Measurements from ENCODE around the gene ANO8.

The ANO8 gene

GRCh38 chr19:17286263-17286662, 48.4 kb downstream of the ANO8 start:
- no peak for TF ChIP-seq CTCF (IDR thresholded peaks at IDR 0.05)
- DNase-seq: no peak
- H3K4me1 ChIP-seq: peaks cover 0 to 21% (median 15%) of the 10 kb centered on the region in 4 donors

GRCh38 chr19:17285415-17286135, 49.1 kb downstream of the ANO8 start:
- H3K27me3 ChIP-seq: peaks cover 4 to 35% of the 10 kb centered on the region in 2 donors
- no peak for DNase-seq
- no peaks in the 10 kb centered on the region for H3K36me3 ChIP-seq
- TF ChIP-seq CTCF (IDR thresholded peaks at IDR 0.05): no peak
- H3K4me1 ChIP-seq: peaks cover 0 to 21% (median 16%) of the 10 kb centered on the region in 4 donors
- no peaks in the 10 kb centered on the region for H3K9me3 ChIP-seq
- no peak overlapping the region for H3K4me3 ChIP-seq
- intact Hi-C loops (cut with DNase I; ENCODE audit: low total_unique reads): no loop called here
- no peak overlapping the region for H3K27ac ChIP-seq

More at GRCh38 chr19:17286263-17286662, 48.4 kb downstream of the ANO8 start:
- Histone ChIP-seq H3K27ac (no peak overlapping the region), H3K9me3 (no peaks in the 10 kb centered on the region), H3K4me3 (no peak overlapping the region), H3K36me3 (no peaks in the 10 kb centered on the region), H3K27me3 (peaks cover 4 to 31% of the 10 kb centered on the region in 2 donors)
- intact Hi-C loops (cut with DNase I; ENCODE audit: low total_unique reads): no loop called here

GRCh38 chr19:17283504-17283996, 51.1 kb downstream of the ANO8 start:
- intact Hi-C loops (cut with DNase I; ENCODE audit: low total_unique reads): loop anchor here (2.0 to 5.0 kb wide), 2 partner anchors 76 to 217 kb away; no protein-coding TSS in a partner anchor
- Histone ChIP-seq H3K4me3 (no peak overlapping the region), H3K27me3 (peaks cover 4 to 29% of the 10 kb centered on the region in 2 donors), H3K27ac (no peak overlapping the region), H3K9me3 (no peaks in the 10 kb centered on the region), H3K4me1 (peaks cover 0 to 17% (median 15%) of the 10 kb centered on the region in 4 donors), H3K36me3 (peaks cover 0 to 8% (median 6%) of the 10 kb centered on the region in 3 donors)
- TF ChIP-seq CTCF (IDR thresholded peaks at IDR 0.05): no peak
- DNase-seq: no peak

GRCh38 chr19:17282488-17283125, 52.0 kb downstream of the ANO8 start:
- intact Hi-C loops (cut with DNase I; ENCODE audit: low total_unique reads): loop anchor here (2.0 to 5.0 kb wide), 2 partner anchors 75 to 216 kb away; no protein-coding TSS in a partner anchor
- Histone ChIP-seq H3K27ac (no peak overlapping the region), H3K36me3 (peaks cover 5 to 18% (median 12%) of the 10 kb centered on the region in 3 donors), H3K9me3 (no peaks in the 10 kb centered on the region), H3K27me3 (peaks cover 4 to 29% of the 10 kb centered on the region in 2 donors), H3K4me3 (peak overlapping the region in 1 of 2 donors; percentile 41), H3K4me1 (peaks cover 0 to 17% (median 15%) of the 10 kb centered on the region in 4 donors)
- peak; percentile 76 to 86 for DNase-seq
- TF ChIP-seq CTCF (IDR thresholded peaks at IDR 0.05): peak; percentile 91 to 95

GRCh38 chr19:17281391-17282304, 53.0 kb downstream of the ANO8 start, which contains the start of gene ANKLE1:
TSS of gene ANKLE1 (plus strand) at chr19:17281901. CDS start at chr19:17281921, 20 bp downstream.
- no peak for TF ChIP-seq CTCF (IDR thresholded peaks at IDR 0.05)
- no peak for DNase-seq
- no peak within 1 kb of the TSS for H3K27ac ChIP-seq
- peaks cover 4 to 29% of the 10 kb centered on the region in 2 donors for H3K27me3 ChIP-seq
- intact Hi-C loops (cut with DNase I; ENCODE audit: low total_unique reads): loop anchor here (2.0 to 5.0 kb wide), 2 partner anchors 74 to 215 kb away; no protein-coding TSS in a partner anchor
- H3K36me3 ChIP-seq: peaks cover 12 to 27% (median 22%) of the 10 kb centered on the region in 3 donors
- H3K9me3 ChIP-seq: no peaks in the 10 kb centered on the region
- H3K4me1 ChIP-seq: peaks cover 0 to 17% (median 15%) of the 10 kb centered on the region in 4 donors
- peak within 1 kb of the TSS; percentile 19 to 41 for H3K4me3 ChIP-seq

Data from tibial artery (tissue), 4 donors.